HL-60 (cell line): ENCODE measurements around the gene ADD2.

Experiments
- CTCF ChIP-seq: IDR thresholded peaks from one replicate; pipeline ENCODE4 v1.5.1; 2011; ENCODE audit warnings: low read length, control low read depth, inconsistent platforms; ENCODE audit not compliant: insufficient read depth
- GABPA ChIP-seq: IDR thresholded peaks from 2 replicates; pipeline ENCODE4 v1.6.1; 2012; ENCODE audit warnings: low read depth
- POLR2AphosphoS5 ChIP-seq: IDR thresholded peaks from 2 replicates; pipeline ENCODE4 v1.6.1; 2012; ENCODE audit warnings: low read depth
- REST ChIP-seq: IDR thresholded peaks from 2 replicates; pipeline ENCODE4 v1.6.1; 2012; ENCODE audit warnings: low read depth; ENCODE audit not compliant: insufficient replicate concordance

GRCh38 chr2:70619167-70619566, 148.8 kb downstream of the ADD2 start:
- TF ChIP-seq CTCF (no peak), POLR2AphosphoS5 (no peak), REST (no peak), GABPA (no peak)
